B cell (primary cell): ENCODE measurements around the gene ADGRD1. TPM values are rescaled to one million over a fixed set of nuclear protein-coding genes. Genes with fewer than 3 reads are reported as not detected.

ENCODE experiments used
- ATAC-seq: fragments of 200-7000 bp; cut with Tn5 transposase; one replicate; pipeline ENCODE4 v1.10.0; 2021; ENCODE audit warnings: low read depth, mild to moderate bottlenecking, moderate number of reproducible peaks, moderate library complexity
- CTCF ChIA-PET: fragments of 350-600 bp; sonication (Branson Sonifier 250); formaldehyde crosslinking; loops from one replicate; lab custom pipeline; 2021; ENCODE audit warnings: antibody characterized with exemption, inconsistent platforms; lab: Charles Lee
- POLR2A ChIA-PET: fragments of 350-600 bp; sonication (Branson Sonifier 250); formaldehyde crosslinking; loops from one replicate; lab custom pipeline; 2021; ENCODE audit warnings: antibody characterized with exemption; lab: Charles Lee
- DNase-seq: peaks from one replicate; pipeline ENCODE4 v3.0.0; 2013
- H2AFZ ChIP-seq: 2 replicates; pipeline ENCODE4 v1.6.1; 2012; ENCODE audit warnings: mild to moderate bottlenecking, low read depth, low read length; ENCODE audit not compliant: insufficient read depth, poor library complexity, severe bottlenecking
- H3K27ac ChIP-seq, 2 donors: 1 replicate in 1 of 2; 2 replicates in 1 of 2; pipeline ENCODE4 v1.5.1; 2012 to 2013; ENCODE audit warnings: low read length in 2 of 2, mild to moderate bottlenecking in 2 of 2, moderate library complexity in 1 of 2
- H3K27me3 ChIP-seq, 4 experiments: fragments of 200-600 bp in 1 of 4; sonication (generic) in 1 of 4; replicated peaks in 1 of 4; 1 replicate in 2 of 4; 2 replicates in 2 of 4; pipeline versions ENCODE4 v1.6.1 to v1.7.0; 2013 to 2016; ENCODE audit warnings: low read length in 3 of 4, mild to moderate bottlenecking in 2 of 4, mixed read lengths in 1 of 4, moderate library complexity in 1 of 4; ENCODE audit not compliant: insufficient read depth in 4 of 4, control insufficient read depth in 3 of 4; ENCODE audit errors: control extremely low read depth in 1 of 4
- H3K36me3 ChIP-seq, 2 experiments: replicated peaks in 1 of 2; 1 replicate in 1 of 2; 2 replicates in 1 of 2; pipeline versions ENCODE4 v1.6.1 to v1.7.1; 2013; ENCODE audit warnings: low read length in 1 of 2; ENCODE audit not compliant: insufficient read depth in 2 of 2, control insufficient read depth in 1 of 2; ENCODE audit errors: control extremely low read depth in 1 of 2, extremely low read depth in 1 of 2
- H3K4me1 ChIP-seq, 2 donors: fragments of 200-600 bp in 1 of 2; sonication (generic) in 1 of 2; 1 replicate in 1 of 2; 2 replicates in 1 of 2; pipeline versions ENCODE4 v1.5.1 to v1.6.1; 2013 to 2017; ENCODE audit warnings: low read length in 2 of 2; ENCODE audit not compliant: control insufficient read depth in 2 of 2, insufficient read depth in 2 of 2
- H3K4me2 ChIP-seq: replicated peaks from 2 replicates; pipeline ENCODE3; 2012; ENCODE audit warnings: mild to moderate bottlenecking, low read depth, low read length; ENCODE audit not compliant: poor library complexity, severe bottlenecking
- H3K4me3 ChIP-seq, 5 experiments: fragments of 200-600 bp in 1 of 5; sonication (generic) in 1 of 5; 1 replicate in 3 of 5; 2 replicates in 2 of 5; pipeline versions ENCODE4 v1.5.1 to v1.7.0; 2011 to 2016; ENCODE audit warnings: low read length in 4 of 5, mild to moderate bottlenecking in 4 of 5, low read depth in 2 of 5, control low read depth in 1 of 5, moderate library complexity in 1 of 5; ENCODE audit not compliant: insufficient read depth in 1 of 5; ENCODE audit errors: control extremely low read depth in 1 of 5, extremely low read depth in 1 of 5
- H3K79me2 ChIP-seq: fragments of 200-600 bp; sonication (generic); one replicate; pipeline ENCODE4 v1.6.0; 2016; ENCODE audit warnings: low read length; ENCODE audit not compliant: control insufficient read depth, insufficient read depth
- H3K9ac ChIP-seq: fragments of 200-600 bp; sonication (generic); 2 replicates; pipeline ENCODE4 v1.6.1; 2017; ENCODE audit warnings: mild to moderate bottlenecking, low read length, moderate library complexity
- H3K9me3 ChIP-seq, 3 donors: one replicate each; pipeline versions ENCODE4 v1.6.1 to v1.7.1; 2013; ENCODE audit warnings: low read length in 2 of 3; ENCODE audit not compliant: control insufficient read depth in 2 of 3, insufficient read depth in 1 of 3; ENCODE audit errors: control extremely low read depth in 1 of 3
- H4K20me1 ChIP-seq: 2 replicates; pipeline ENCODE4 v1.6.0; 2012; ENCODE audit warnings: mild to moderate bottlenecking, low read length; ENCODE audit not compliant: insufficient read depth, control insufficient read depth, poor library complexity, severe bottlenecking
- H3K27ac Mint-ChIP-seq: one replicate; pipeline ENCODE4 v1.8.0; 2021; ENCODE audit warnings: mixed read lengths
- H3K27me3 Mint-ChIP-seq: one replicate; pipeline ENCODE4 v1.8.0; 2021; ENCODE audit warnings: mixed read lengths
- H3K4me1 Mint-ChIP-seq: one replicate; pipeline ENCODE4 v1.8.0; 2021; ENCODE audit warnings: mixed read lengths
- H3K4me3 Mint-ChIP-seq: one replicate; pipeline ENCODE4 v1.8.0; 2021; ENCODE audit warnings: mixed read lengths
- H3K9me3 Mint-ChIP-seq: one replicate; pipeline ENCODE4 v1.8.0; 2022; ENCODE audit warnings: mixed read lengths; ENCODE audit not compliant: insufficient read depth
- EZH2 ChIP-seq: IDR thresholded peaks from 2 replicates; pipeline ENCODE4 v1.6.1; 2012; ENCODE audit warnings: borderline replicate concordance, low read depth, mild to moderate bottlenecking, moderate library complexity, low read length; ENCODE audit not compliant: insufficient read depth, poor library complexity, severe bottlenecking
- WGBS: methylation state at CpG from one replicate; pipeline ENCODE4 v1.1.5; 2013; ENCODE audit warnings: missing lambda C conversion rate; ENCODE audit not compliant: insufficient coverage; 5-methylcytosine and 5-hydroxymethylcytosine counted together
- intact Hi-C: fragments of 100-400 bp; cut with micrococcal nuclease; formaldehyde crosslinking; loops from one replicate; pipeline ENCODE4 v1.10.0; 2022
- polyA plus RNA-seq: library from polyadenylated mRNA; depleted of rRNA; stranded (reverse); fragments of >200 nt; gene quantifications from 2 replicates; pipeline ENCODE4 v1.2.3, GENCODE V29; 2012
- total RNA-seq, 2 donors: library from RNA; stranded (reverse); fragments of 120-200 nt in 1 of 2; gene quantifications; 1 replicate in 1 of 2; 2 replicates in 1 of 2; pipeline versions ENCODE4 v1.2.3 to v1.2.4, GENCODE V29; 2013 to 2022
- TF ChIP-seq, protein P1 (sequence below): fragments of 200-600 bp; IDR thresholded peaks from one replicate; pipeline ENCODE4 v1.8.0; 2022; ENCODE audit warnings: antibody characterized with exemption, mild to moderate bottlenecking

Gene ADGRD1
- total and polyA plus RNA-seq, 2 donors (not counting 1 experiment from before 2014, with no cell fraction given), result 1.1 to 2.2 TPM

DNA sequence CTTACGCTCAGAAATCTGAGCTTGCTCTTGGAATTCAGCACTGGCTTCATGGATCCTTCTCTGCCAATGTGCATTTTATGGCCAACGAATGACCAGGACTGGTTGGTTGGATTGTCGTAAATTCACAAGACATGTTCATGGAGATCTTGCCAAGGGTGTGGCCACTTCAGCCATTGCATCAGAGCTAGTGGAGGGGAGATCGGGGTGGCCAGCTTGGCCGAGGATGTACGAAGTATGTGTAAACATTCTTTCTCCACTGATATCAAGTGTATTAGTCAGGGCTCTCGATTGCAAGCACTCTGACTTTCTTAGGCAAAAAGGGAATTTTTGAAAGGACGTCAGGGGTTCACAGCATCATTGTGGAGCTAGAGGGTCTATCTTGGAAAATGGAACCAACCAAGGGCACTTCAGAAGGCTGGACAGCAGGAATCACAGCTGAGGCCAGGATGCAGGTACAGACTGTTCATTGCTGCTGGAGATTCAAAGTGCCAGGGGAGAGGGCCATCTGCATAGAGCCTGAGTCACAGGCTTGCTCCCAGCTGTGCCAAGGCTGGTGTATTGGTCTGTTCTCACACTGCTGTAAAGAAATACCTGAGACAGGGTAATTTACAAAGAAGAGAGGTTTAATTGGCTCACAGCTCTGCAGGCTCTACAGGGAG, 32.9 kb upstream of the ADGRD1 start:
- TF ChIP-seq, protein P1, sequence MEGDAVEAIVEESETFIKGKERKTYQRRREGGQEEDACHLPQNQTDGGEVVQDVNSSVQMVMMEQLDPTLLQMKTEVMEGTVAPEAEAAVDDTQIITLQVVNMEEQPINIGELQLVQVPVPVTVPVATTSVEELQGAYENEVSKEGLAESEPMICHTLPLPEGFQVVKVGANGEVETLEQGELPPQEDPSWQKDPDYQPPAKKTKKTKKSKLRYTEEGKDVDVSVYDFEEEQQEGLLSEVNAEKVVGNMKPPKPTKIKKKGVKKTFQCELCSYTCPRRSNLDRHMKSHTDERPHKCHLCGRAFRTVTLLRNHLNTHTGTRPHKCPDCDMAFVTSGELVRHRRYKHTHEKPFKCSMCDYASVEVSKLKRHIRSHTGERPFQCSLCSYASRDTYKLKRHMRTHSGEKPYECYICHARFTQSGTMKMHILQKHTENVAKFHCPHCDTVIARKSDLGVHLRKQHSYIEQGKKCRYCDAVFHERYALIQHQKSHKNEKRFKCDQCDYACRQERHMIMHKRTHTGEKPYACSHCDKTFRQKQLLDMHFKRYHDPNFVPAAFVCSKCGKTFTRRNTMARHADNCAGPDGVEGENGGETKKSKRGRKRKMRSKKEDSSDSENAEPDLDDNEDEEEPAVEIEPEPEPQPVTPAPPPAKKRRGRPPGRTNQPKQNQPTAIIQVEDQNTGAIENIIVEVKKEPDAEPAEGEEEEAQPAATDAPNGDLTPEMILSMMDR, result no peak
- Histone ChIP-seq H4K20me1 (no peaks in the 10 kb centered on the region), H3K27me3 (peaks cover 0 to 10% (median 0%) of the 10 kb centered on the region in 4 experiments), H3K9me3 (peaks cover 0 to 11% (median 0%) of the 10 kb centered on the region in 3 donors), H3K79me2 (no peaks in the 10 kb centered on the region), H3K4me3 (no peak overlapping the region), H2AFZ (no peak overlapping the region), H3K27ac (no peak overlapping the region), H3K4me2 (no peak overlapping the region), H3K9ac (no peak overlapping the region), H3K36me3 (no peaks in the 10 kb centered on the region), H3K4me1 (peaks cover 6 to 10% of the 10 kb centered on the region in 2 donors)
- DNase-seq, result no peak
- Mint-ChIP-seq H3K4me3 (no peak overlapping the region), H3K27me3 (peaks cover 43% of the 10 kb centered on the region), H3K27ac (no peak overlapping the region), H3K9me3 (no peaks in the 10 kb centered on the region), H3K4me1 (peaks cover 10% of the 10 kb centered on the region)
- CTCF ChIA-PET, result interaction anchor here (1.3 kb wide), 1 partner anchor 211 kb away, joined by 3 read pairs; no protein-coding TSS in a partner anchor
- intact Hi-C loops, result no loop called here
- POLR2A ChIA-PET, result no interaction called here
- WGBS, result 89% methylated on average over 8 of the region's 8 CpGs
- ATAC-seq, result no peak

DNA sequence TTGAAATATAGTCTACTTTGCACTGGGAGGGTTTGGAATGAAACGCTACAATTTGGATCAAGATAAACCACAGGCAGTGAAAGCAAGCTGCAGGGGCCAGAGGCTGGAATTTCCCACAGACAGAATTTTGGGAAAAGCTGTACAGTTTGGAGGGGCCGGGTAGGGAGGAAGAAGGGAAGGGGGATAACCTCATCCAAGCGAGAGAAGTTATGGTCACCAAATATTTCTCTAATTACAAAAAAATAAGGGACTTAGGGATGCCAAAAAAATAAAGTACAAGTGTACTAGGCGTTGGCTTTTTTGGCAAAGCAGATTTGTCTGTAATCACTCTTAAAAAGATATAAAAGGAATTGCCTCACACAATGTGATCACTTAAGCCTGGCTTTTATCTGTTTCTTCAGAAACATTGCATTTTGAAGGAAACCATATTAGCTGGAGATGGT, 31.2 kb upstream of the ADGRD1 start:
- intact Hi-C loops, result no loop called here
- DNase-seq, result no peak
- Histone ChIP-seq H3K9me3 (peaks cover 0 to 11% (median 0%) of the 10 kb centered on the region in 3 donors), H3K4me2 (no peak overlapping the region), H3K4me3 (no peak overlapping the region), H3K27me3 (peaks cover 0 to 7% (median 0%) of the 10 kb centered on the region in 4 experiments), H3K4me1 (no peaks in the 10 kb centered on the region), H3K79me2 (no peaks in the 10 kb centered on the region), H4K20me1 (no peaks in the 10 kb centered on the region), H3K27ac (no peak overlapping the region), H3K9ac (no peak overlapping the region), H3K36me3 (no peaks in the 10 kb centered on the region), H2AFZ (no peak overlapping the region)
- ChIA-PET POLR2A (no interaction called here), CTCF (interaction anchor here (1.5 to 1.8 kb wide), 2 partner anchors 183 to 210 kb away, joined by 4 to 8 read pairs; no protein-coding TSS in a partner anchor)
- Mint-ChIP-seq H3K27ac (no peak overlapping the region), H3K9me3 (no peaks in the 10 kb centered on the region), H3K4me3 (no peak overlapping the region), H3K4me1 (no peaks in the 10 kb centered on the region), H3K27me3 (peaks cover 39% of the 10 kb centered on the region)
- no peak for ATAC-seq
- WGBS, result 86% methylated on average over 1 of the region's 4 CpGs
- TF ChIP-seq, protein P1, result no peak
- TF ChIP-seq EZH2, result no peak
